ENCODE data around the gene BEX3. TPM values are rescaled to one million over a fixed set of nuclear protein-coding genes. Genes with fewer than 3 reads are reported as not detected.

BEX3 gene
- total RNA-seq, 2 donors from 2014 or later: 5.7 to 32.0 TPM

- no peaks in the 10 kb centered on the region for H3K9me3 ChIP-seq (ENCODE audit: control insufficient read depth, low read length, poor library complexity, severe bottlenecking)
- Mint-ChIP-seq H3K4me3 (no peak overlapping the region), H3K4me1 (no peaks in the 10 kb centered on the region), H3K27ac (no peak overlapping the region), H3K36me3 (ENCODE audit: low read depth) (peaks cover 2% of the 10 kb centered on the region), H3K27me3 (peaks cover 4% of the 10 kb centered on the region)
- DNase-seq: no peak
- no peak for ATAC-seq
Measured at GRCh38 chrX:103415068-103415467, 38.7 kb downstream of the BEX3 start.

- H3K9me3 ChIP-seq (ENCODE audit: control insufficient read depth, low read length, poor library complexity, severe bottlenecking): no peaks in the 10 kb centered on the region
- ATAC-seq (no peak), DNase-seq (no peak)
- H3K36me3 Mint-ChIP-seq (ENCODE audit: low read depth): peaks cover 2% of the 10 kb centered on the region
- peaks cover 4% of the 10 kb centered on the region for H3K27me3 Mint-ChIP-seq
- no peak overlapping the region for H3K27ac Mint-ChIP-seq
- H3K4me3 Mint-ChIP-seq: no peak overlapping the region
- no peaks in the 10 kb centered on the region for H3K4me1 Mint-ChIP-seq
Measured at GRCh38 chrX:103415528-103415927, 39.2 kb downstream of the BEX3 start.

GRCh38 chrX:103417370-103417769 lies 41.0 kb downstream of the BEX3 start:
- DNase-seq (no peak), ATAC-seq (no peak)
- Mint-ChIP-seq H3K4me3 (no peak overlapping the region), H3K36me3 (ENCODE audit: low read depth) (peaks cover 4% of the 10 kb centered on the region), H3K4me1 (no peaks in the 10 kb centered on the region), H3K27me3 (peaks cover 6% of the 10 kb centered on the region), H3K27ac (no peak overlapping the region)
- no peaks in the 10 kb centered on the region for H3K9me3 ChIP-seq (ENCODE audit: control insufficient read depth, low read length, poor library complexity, severe bottlenecking)

- no peaks in the 10 kb centered on the region for H3K4me1 Mint-ChIP-seq
- H3K4me3 Mint-ChIP-seq: no peak overlapping the region
- DNase-seq: no peak
- no peak overlapping the region for H3K27ac Mint-ChIP-seq
- H3K27me3 Mint-ChIP-seq: peaks cover 9% of the 10 kb centered on the region
- H3K9me3 ChIP-seq (ENCODE audit: control insufficient read depth, low read length, poor library complexity, severe bottlenecking): no peaks in the 10 kb centered on the region
- H3K36me3 Mint-ChIP-seq (ENCODE audit: low read depth): peaks cover 4% of the 10 kb centered on the region
- no peak for ATAC-seq
Measured at GRCh38 chrX:103417933-103418332, 41.6 kb downstream of the BEX3 start.

- ATAC-seq (no peak), DNase-seq (no peak)
- no peaks in the 10 kb centered on the region for H3K9me3 ChIP-seq (ENCODE audit: control insufficient read depth, low read length, poor library complexity, severe bottlenecking)
- Mint-ChIP-seq H3K36me3 (ENCODE audit: low read depth) (peaks cover 4% of the 10 kb centered on the region), H3K27me3 (peaks cover 9% of the 10 kb centered on the region), H3K27ac (no peak overlapping the region), H3K4me3 (no peak overlapping the region), H3K4me1 (no peaks in the 10 kb centered on the region)
Measured at GRCh38 chrX:103418811-103419340, 42.5 kb downstream of the BEX3 start.

GRCh38 chrX:103423955-103424638 lies 47.8 kb downstream of the BEX3 start:
- Mint-ChIP-seq H3K27me3 (peaks cover 5% of the 10 kb centered on the region), H3K4me1 (no peaks in the 10 kb centered on the region), H3K27ac (no peak overlapping the region), H3K4me3 (no peak overlapping the region), H3K36me3 (ENCODE audit: low read depth) (peaks cover 2% of the 10 kb centered on the region)
- DNase-seq: no peak
- ATAC-seq: no peak
- H3K9me3 ChIP-seq (ENCODE audit: control insufficient read depth, low read length, poor library complexity, severe bottlenecking): no peaks in the 10 kb centered on the region

Other genes starting within 250 kb of the BEX3 start
- gene BEX4, start 161.4 kb upstream of the BEX3 start, total RNA-seq: 10 to 100 TPM; 23.7 to 30.9 TPM
- gene TCEAL8, start 121.4 kb upstream of the BEX3 start, total RNA-seq: 10 to 100 TPM; 12.6 to 16.4 TPM
- not detected for gene TCEAL5, start 99.8 kb upstream of the BEX3 start, total RNA-seq
- gene BEX2, start 65.5 kb upstream of the BEX3 start, total RNA-seq: 10 to 100 TPM; 24.6 to 28.2 TPM
- gene TCEAL7, start 46.3 kb upstream of the BEX3 start, total RNA-seq: not detected
- under 1 TPM in 1 of 2 donors, not detected in 1; 0.55 TPM for gene TCEAL9, start 20.0 kb upstream of the BEX3 start, total RNA-seq
- under 1 TPM in 1 of 2 donors, not detected in 1; 0.31 TPM for gene RAB40A, start 143.0 kb downstream of the BEX3 start, total RNA-seq
- 10 to 100 TPM in 1 of 2 donors, 1 to 10 TPM in 1; 6.6 to 11.9 TPM for gene TCEAL4, start 209.0 kb downstream of the BEX3 start, total RNA-seq
- gene TCEAL3, start 231.4 kb downstream of the BEX3 start, total RNA-seq: 1 to 10 TPM; 5.2 to 7.6 TPM